ENCODE data around the gene KRTAP9-4. TPM values are rescaled to one million over a fixed set of nuclear protein-coding genes. Genes with fewer than 3 reads are reported as not detected.

KRTAP9-4 gene
- total RNA-seq, 1 experiment from 2014 or later = not detected

- H3K27me3 Mint-ChIP-seq (ENCODE audit: insufficient read depth, unreplicated experiment) = peaks cover 100% of the 10 kb centered on the region
- intact Hi-C loops (cut with micrococcal nuclease) = no loop called here
- H3K27ac Mint-ChIP-seq (ENCODE audit: low read depth, unreplicated experiment) = no peak overlapping the region
- ChIA-PET CTCF (no interaction called here), POLR2A (no interaction called here)
- BruUV-seq (replicated peaks) = no TSS peak
- no peak for DNase-seq (ENCODE audit: unreplicated experiment)
- H3K4me3 Mint-ChIP-seq (ENCODE audit: unreplicated experiment) = no peak overlapping the region
- no peak for TF ChIP-seq CTCF (IDR thresholded peaks at IDR 0.05; ENCODE audit: unreplicated experiment)
- H3K9me3 Mint-ChIP-seq (ENCODE audit: unreplicated experiment) = no peaks in the 10 kb centered on the region
- no peaks in the 10 kb centered on the region for H3K36me3 Mint-ChIP-seq (ENCODE audit: insufficient read depth, unreplicated experiment)
- H3K4me1 Mint-ChIP-seq (ENCODE audit: insufficient read depth, unreplicated experiment) = no peaks in the 10 kb centered on the region
Measured at GRCh38 chr17:41256291-41256685, 6.8 kb downstream of the KRTAP9-4 start.

GRCh38 chr17:41258406-41258805 lies 8.9 kb downstream of the KRTAP9-4 start:
- ChIA-PET CTCF (no interaction called here), POLR2A (no interaction called here)
- no TSS peak for BruUV-seq (replicated peaks)
- H3K9me3 Mint-ChIP-seq (ENCODE audit: unreplicated experiment) = no peaks in the 10 kb centered on the region
- H3K27me3 Mint-ChIP-seq (ENCODE audit: insufficient read depth, unreplicated experiment) = peaks cover 100% of the 10 kb centered on the region
- intact Hi-C loops (cut with micrococcal nuclease) = no loop called here
- no peaks in the 10 kb centered on the region for H3K4me1 Mint-ChIP-seq (ENCODE audit: insufficient read depth, unreplicated experiment)
- H3K36me3 Mint-ChIP-seq (ENCODE audit: insufficient read depth, unreplicated experiment) = no peaks in the 10 kb centered on the region
- no peak overlapping the region for H3K27ac Mint-ChIP-seq (ENCODE audit: low read depth, unreplicated experiment)
- TF ChIP-seq CTCF (IDR thresholded peaks at IDR 0.05; ENCODE audit: unreplicated experiment) = no peak
- DNase-seq (ENCODE audit: unreplicated experiment) = no peak
- no peak overlapping the region for H3K4me3 Mint-ChIP-seq (ENCODE audit: unreplicated experiment)

GRCh38 chr17:41263212-41263611 lies 13.7 kb downstream of the KRTAP9-4 start:
- intact Hi-C loops (cut with micrococcal nuclease) = no loop called here
- POLR2A ChIA-PET = no interaction called here
- Mint-ChIP-seq H3K27ac (ENCODE audit: low read depth, unreplicated experiment) (no peak overlapping the region), H3K4me3 (ENCODE audit: unreplicated experiment) (no peak overlapping the region), H3K9me3 (ENCODE audit: unreplicated experiment) (no peaks in the 10 kb centered on the region), H3K27me3 (ENCODE audit: insufficient read depth, unreplicated experiment) (peaks cover 69% of the 10 kb centered on the region), H3K36me3 (ENCODE audit: insufficient read depth, unreplicated experiment) (no peaks in the 10 kb centered on the region), H3K4me1 (ENCODE audit: insufficient read depth, unreplicated experiment) (no peaks in the 10 kb centered on the region)
- no peak for TF ChIP-seq CTCF (IDR thresholded peaks at IDR 0.05; ENCODE audit: unreplicated experiment)
- no TSS peak for BruUV-seq (replicated peaks)
- DNase-seq (ENCODE audit: unreplicated experiment) = no peak
- CTCF ChIA-PET = no interaction called here

- no peaks in the 10 kb centered on the region for H3K4me1 Mint-ChIP-seq (ENCODE audit: insufficient read depth, unreplicated experiment)
- H3K9me3 Mint-ChIP-seq (ENCODE audit: unreplicated experiment) = no peaks in the 10 kb centered on the region
- intact Hi-C loops (cut with micrococcal nuclease) = no loop called here
- no peaks in the 10 kb centered on the region for H3K36me3 Mint-ChIP-seq (ENCODE audit: insufficient read depth, unreplicated experiment)
- BruUV-seq (replicated peaks) = no TSS peak
- POLR2A ChIA-PET = no interaction called here
- H3K27me3 Mint-ChIP-seq (ENCODE audit: insufficient read depth, unreplicated experiment) = peaks cover 55% of the 10 kb centered on the region
- no peak for DNase-seq (ENCODE audit: unreplicated experiment)
- no peak for TF ChIP-seq CTCF (IDR thresholded peaks at IDR 0.05; ENCODE audit: unreplicated experiment)
- H3K4me3 Mint-ChIP-seq (ENCODE audit: unreplicated experiment) = no peak overlapping the region
- CTCF ChIA-PET = no interaction called here
- H3K27ac Mint-ChIP-seq (ENCODE audit: low read depth, unreplicated experiment) = no peak overlapping the region
Measured at GRCh38 chr17:41264599-41264998, 15.1 kb downstream of the KRTAP9-4 start.
